H1 (cell line): ENCODE results near the gene ZNF423. TPM values are rescaled to one million over a fixed set of nuclear protein-coding genes. Genes with fewer than 3 reads are reported as not detected.
A peak's percentile ranks its signal among the peaks of the same experiment; 100 is the strongest.

Source experiments
- CBX8 ChIP-seq: fragments of 300-800, 300-1000 bp; sonication (generic); IDR thresholded peaks from 2 replicates; pipeline ENCODE4 v1.7.1; 2016; ENCODE audit warnings: low read depth, low read length, borderline replicate concordance
- EP300 ChIP-seq, 2 experiments: IDR thresholded peaks; 1 replicate in 1 of 2; 2 replicates in 1 of 2; pipeline ENCODE4 v1.6.1; 2011 to 2012; ENCODE audit warnings: low read depth in 2 of 2, low read length in 2 of 2, mild to moderate bottlenecking in 2 of 2, borderline replicate concordance in 1 of 2, inconsistent platforms in 1 of 2, moderate library complexity in 1 of 2
- EZH2 ChIP-seq: fragments of 200-600 bp; sonication (generic); IDR thresholded peaks from 2 replicates; pipeline ENCODE4 v1.7.1; 2012; ENCODE audit warnings: low read depth, mild to moderate bottlenecking, moderate library complexity, low read length, inconsistent platforms; ENCODE audit not compliant: severe bottlenecking
- KDM4A ChIP-seq: IDR thresholded peaks from one replicate; pipeline ENCODE4 v1.7.1; 2012; ENCODE audit warnings: low read depth, mild to moderate bottlenecking, moderate library complexity, low read length, inconsistent platforms; ENCODE audit not compliant: severe bottlenecking
- NRF1 ChIP-seq: IDR thresholded peaks from 2 replicates; pipeline ENCODE4 v1.6.1; 2011; ENCODE audit warnings: mild to moderate bottlenecking, low read depth, low read length, improper control_type of control experiment
- POU5F1 ChIP-seq: IDR thresholded peaks from 2 replicates; pipeline ENCODE4 v1.6.1; 2011; ENCODE audit warnings: low read depth, mild to moderate bottlenecking, low read length, moderate library complexity
- SRF ChIP-seq: IDR thresholded peaks from 2 replicates; pipeline ENCODE4 v1.6.1; 2011; ENCODE audit warnings: mild to moderate bottlenecking, low read depth, low read length, moderate library complexity
- TAF7 ChIP-seq: optimal IDR thresholded peaks from 2 replicates; pipeline ENCODE3; 2011; ENCODE audit warnings: low read depth, mild to moderate bottlenecking, inconsistent platforms, low read length, moderate library complexity, borderline replicate concordance
- polyA plus RNA-seq, 7 experiments: library from polyadenylated mRNA; depleted of rRNA in 3 of 7; stranded (reverse) in 5 of 7; unstranded in 2 of 7; fragments of >200 nt in 5 of 7; fragments of 200-250 nt in 2 of 7; gene quantifications; 1 replicate in 5 of 7; 2 replicates in 1 of 7; 4 replicates in 1 of 7; pipeline versions ENCODE4 v1.2.1 to v1.2.3, GENCODE V29; 2011 to 2013; ENCODE audit warnings: missing spikeins in 2 of 7, mixed read lengths in 2 of 7
- total RNA-seq: library from RNA; stranded (reverse); fragmentation: NEBNext Ultra II Directional; extraction: Animal tissue kit (Norgen Biotek cat#: 25700); gene quantifications from 2 replicates; pipeline ENCODE4 v1.2.1, GENCODE V29; 2021
- TF ChIP-seq, protein P1 (sequence below): fragments of 300-600 bp; sonication (generic); IDR thresholded peaks from 2 replicates; pipeline ENCODE4 v1.7.1; 2012; ENCODE audit warnings: low read length, moderate library complexity, mild to moderate bottlenecking, inconsistent platforms; ENCODE audit not compliant: insufficient replicate concordance

ZNF423 gene
- total and polyA plus RNA-seq, 2 of the 8 experiments (the other 6 are each of a cell fraction or from before 2014, with no cell fraction given): 38.2 to 52.3 TPM

DNA sequence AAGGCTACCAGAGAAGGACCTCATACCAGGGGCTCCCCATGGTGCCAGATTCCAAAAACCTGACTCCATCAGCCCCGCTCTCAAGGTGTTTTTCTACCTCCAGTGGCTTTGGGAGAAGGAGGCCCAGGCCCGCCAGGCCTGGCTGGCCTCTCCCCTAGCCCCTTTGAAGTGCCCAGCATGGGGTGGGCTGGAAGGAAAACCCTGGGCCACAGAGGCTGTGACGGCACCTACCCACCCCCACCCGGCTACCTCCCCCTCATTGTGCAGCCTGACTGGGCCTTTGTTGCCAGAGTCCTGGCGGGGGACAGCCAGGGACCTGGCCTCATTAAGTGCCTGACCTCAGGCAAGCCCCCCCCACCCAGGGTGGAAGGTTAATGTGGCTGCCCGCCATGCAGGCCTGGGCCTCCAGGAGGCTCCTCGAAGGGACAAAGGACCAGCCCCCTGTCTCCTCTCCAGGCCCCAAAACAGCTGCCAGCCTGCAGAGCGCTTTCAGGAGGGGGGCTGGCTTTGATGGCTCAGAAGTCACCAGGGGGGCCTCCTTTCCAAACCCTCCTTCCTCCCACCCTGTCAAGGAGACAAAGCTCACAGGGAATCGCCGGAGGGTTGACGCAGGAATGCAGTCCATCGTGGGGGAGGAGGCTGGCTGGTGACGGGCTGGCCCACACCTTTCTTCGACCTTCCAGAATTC lies 159.4 kb downstream of the ZNF423 start (continued):
- no peak for TF ChIP-seq EZH2
- no peak for TF ChIP-seq KDM4A
- TF ChIP-seq TAF7: peak; percentile 14
- TF ChIP-seq SRF: no peak
- TF ChIP-seq EP300 (IDR thresholded peaks at IDR 0.05; ENCODE audit: borderline replicate concordance in 1 of 2, low read depth in 2 of 2, low read length in 2 of 2): no peak; a peak in 1 of 3 replicates
- TF ChIP-seq, protein P1, sequence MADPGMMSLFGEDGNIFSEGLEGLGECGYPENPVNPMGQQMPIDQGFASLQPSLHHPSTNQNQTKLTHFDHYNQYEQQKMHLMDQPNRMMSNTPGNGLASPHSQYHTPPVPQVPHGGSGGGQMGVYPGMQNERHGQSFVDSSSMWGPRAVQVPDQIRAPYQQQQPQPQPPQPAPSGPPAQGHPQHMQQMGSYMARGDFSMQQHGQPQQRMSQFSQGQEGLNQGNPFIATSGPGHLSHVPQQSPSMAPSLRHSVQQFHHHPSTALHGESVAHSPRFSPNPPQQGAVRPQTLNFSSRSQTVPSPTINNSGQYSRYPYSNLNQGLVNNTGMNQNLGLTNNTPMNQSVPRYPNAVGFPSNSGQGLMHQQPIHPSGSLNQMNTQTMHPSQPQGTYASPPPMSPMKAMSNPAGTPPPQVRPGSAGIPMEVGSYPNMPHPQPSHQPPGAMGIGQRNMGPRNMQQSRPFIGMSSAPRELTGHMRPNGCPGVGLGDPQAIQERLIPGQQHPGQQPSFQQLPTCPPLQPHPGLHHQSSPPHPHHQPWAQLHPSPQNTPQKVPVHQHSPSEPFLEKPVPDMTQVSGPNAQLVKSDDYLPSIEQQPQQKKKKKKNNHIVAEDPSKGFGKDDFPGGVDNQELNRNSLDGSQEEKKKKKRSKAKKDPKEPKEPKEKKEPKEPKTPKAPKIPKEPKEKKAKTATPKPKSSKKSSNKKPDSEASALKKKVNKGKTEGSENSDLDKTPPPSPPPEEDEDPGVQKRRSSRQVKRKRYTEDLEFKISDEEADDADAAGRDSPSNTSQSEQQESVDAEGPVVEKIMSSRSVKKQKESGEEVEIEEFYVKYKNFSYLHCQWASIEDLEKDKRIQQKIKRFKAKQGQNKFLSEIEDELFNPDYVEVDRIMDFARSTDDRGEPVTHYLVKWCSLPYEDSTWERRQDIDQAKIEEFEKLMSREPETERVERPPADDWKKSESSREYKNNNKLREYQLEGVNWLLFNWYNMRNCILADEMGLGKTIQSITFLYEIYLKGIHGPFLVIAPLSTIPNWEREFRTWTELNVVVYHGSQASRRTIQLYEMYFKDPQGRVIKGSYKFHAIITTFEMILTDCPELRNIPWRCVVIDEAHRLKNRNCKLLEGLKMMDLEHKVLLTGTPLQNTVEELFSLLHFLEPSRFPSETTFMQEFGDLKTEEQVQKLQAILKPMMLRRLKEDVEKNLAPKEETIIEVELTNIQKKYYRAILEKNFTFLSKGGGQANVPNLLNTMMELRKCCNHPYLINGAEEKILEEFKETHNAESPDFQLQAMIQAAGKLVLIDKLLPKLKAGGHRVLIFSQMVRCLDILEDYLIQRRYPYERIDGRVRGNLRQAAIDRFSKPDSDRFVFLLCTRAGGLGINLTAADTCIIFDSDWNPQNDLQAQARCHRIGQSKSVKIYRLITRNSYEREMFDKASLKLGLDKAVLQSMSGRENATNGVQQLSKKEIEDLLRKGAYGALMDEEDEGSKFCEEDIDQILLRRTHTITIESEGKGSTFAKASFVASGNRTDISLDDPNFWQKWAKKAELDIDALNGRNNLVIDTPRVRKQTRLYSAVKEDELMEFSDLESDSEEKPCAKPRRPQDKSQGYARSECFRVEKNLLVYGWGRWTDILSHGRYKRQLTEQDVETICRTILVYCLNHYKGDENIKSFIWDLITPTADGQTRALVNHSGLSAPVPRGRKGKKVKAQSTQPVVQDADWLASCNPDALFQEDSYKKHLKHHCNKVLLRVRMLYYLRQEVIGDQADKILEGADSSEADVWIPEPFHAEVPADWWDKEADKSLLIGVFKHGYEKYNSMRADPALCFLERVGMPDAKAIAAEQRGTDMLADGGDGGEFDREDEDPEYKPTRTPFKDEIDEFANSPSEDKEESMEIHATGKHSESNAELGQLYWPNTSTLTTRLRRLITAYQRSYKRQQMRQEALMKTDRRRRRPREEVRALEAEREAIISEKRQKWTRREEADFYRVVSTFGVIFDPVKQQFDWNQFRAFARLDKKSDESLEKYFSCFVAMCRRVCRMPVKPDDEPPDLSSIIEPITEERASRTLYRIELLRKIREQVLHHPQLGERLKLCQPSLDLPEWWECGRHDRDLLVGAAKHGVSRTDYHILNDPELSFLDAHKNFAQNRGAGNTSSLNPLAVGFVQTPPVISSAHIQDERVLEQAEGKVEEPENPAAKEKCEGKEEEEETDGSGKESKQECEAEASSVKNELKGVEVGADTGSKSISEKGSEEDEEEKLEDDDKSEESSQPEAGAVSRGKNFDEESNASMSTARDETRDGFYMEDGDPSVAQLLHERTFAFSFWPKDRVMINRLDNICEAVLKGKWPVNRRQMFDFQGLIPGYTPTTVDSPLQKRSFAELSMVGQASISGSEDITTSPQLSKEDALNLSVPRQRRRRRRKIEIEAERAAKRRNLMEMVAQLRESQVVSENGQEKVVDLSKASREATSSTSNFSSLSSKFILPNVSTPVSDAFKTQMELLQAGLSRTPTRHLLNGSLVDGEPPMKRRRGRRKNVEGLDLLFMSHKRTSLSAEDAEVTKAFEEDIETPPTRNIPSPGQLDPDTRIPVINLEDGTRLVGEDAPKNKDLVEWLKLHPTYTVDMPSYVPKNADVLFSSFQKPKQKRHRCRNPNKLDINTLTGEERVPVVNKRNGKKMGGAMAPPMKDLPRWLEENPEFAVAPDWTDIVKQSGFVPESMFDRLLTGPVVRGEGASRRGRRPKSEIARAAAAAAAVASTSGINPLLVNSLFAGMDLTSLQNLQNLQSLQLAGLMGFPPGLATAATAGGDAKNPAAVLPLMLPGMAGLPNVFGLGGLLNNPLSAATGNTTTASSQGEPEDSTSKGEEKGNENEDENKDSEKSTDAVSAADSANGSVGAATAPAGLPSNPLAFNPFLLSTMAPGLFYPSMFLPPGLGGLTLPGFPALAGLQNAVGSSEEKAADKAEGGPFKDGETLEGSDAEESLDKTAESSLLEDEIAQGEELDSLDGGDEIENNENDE: no peak
- TF ChIP-seq POU5F1: no peak
- no peak for TF ChIP-seq NRF1
- TF ChIP-seq CBX8: no peak
